SU-DHL-6 (cell line): ENCODE results near the gene COG2.

Experiments used
- H2AFZ ChIP-seq: fragments of 200-600 bp; sonication (generic); 2 replicates; pipeline ENCODE4 v1.6.1; 2014; ENCODE audit warnings: low read depth, mild to moderate bottlenecking, moderate library complexity, mixed read lengths, antibody characterized with exemption, low read length; ENCODE audit not compliant: severe bottlenecking
- H3F3A ChIP-seq: fragments of 200-600 bp; shearing (Covaris generic); 2 replicates; pipeline ENCODE4 v1.6.0; 2016; ENCODE audit warnings: antibody characterized with exemption, mild to moderate bottlenecking; ENCODE audit not compliant: insufficient read depth
- H3K27ac ChIP-seq: fragments of 200-600 bp; sonication (generic); 2 replicates; pipeline ENCODE4 v1.5.1; 2016; ENCODE audit warnings: low read depth, mild to moderate bottlenecking, low read length, moderate library complexity, mixed read lengths
- H3K27me3 ChIP-seq: fragments of 200-600 bp; sonication (generic), shearing (Covaris generic); 2 replicates; pipeline ENCODE4 v1.6.0; 2014; ENCODE audit warnings: mild to moderate bottlenecking, low read length
- H3K36me3 ChIP-seq: fragments of 200-600 bp; sonication (generic); 2 replicates; pipeline ENCODE4 v1.6.1; 2014; ENCODE audit warnings: mild to moderate bottlenecking, low read length, mixed read lengths
- H3K4me2 ChIP-seq: fragments of 300-600, 200-600 bp; shearing (Covaris generic), sonication (generic); 2 replicates; pipeline ENCODE4 v1.6.0; 2014; ENCODE audit warnings: low read length, low read depth, mild to moderate bottlenecking; ENCODE audit not compliant: poor library complexity, severe bottlenecking
- H3K4me3 ChIP-seq: fragments of 200-600 bp; sonication (generic); 2 replicates; pipeline ENCODE4 v1.5.1; 2014; ENCODE audit warnings: antibody characterized with exemption, low read length, mild to moderate bottlenecking, mixed read lengths; ENCODE audit not compliant: insufficient read depth, poor library complexity, severe bottlenecking
- H3K79me2 ChIP-seq: fragments of 200-600 bp; sonication (generic); 2 replicates; pipeline ENCODE4 v1.6.1; 2014; ENCODE audit warnings: mild to moderate bottlenecking, low read length, moderate library complexity; ENCODE audit not compliant: insufficient read depth
- H3K9ac ChIP-seq: fragments of 200-600 bp; sonication (generic); 2 replicates; pipeline ENCODE4 v1.7.0; 2014; ENCODE audit warnings: mild to moderate bottlenecking, low read length
- H3K9me2 ChIP-seq: fragments of 200-600 bp; sonication (generic); replicated peaks from 2 replicates; pipeline ENCODE4 v1.6.1; 2014; ENCODE audit warnings: low read length; ENCODE audit not compliant: insufficient read depth
- H3K9me3 ChIP-seq: fragments of 200-600 bp; sonication (generic); 2 replicates; pipeline ENCODE4 v1.6.1; 2014; ENCODE audit warnings: low read length, mixed read lengths; ENCODE audit not compliant: insufficient read depth
- H4K20me1 ChIP-seq: fragments of 200-600 bp; sonication (generic); 2 replicates; pipeline ENCODE4 v1.6.1; 2014; ENCODE audit warnings: low read depth, mild to moderate bottlenecking, antibody characterized with exemption, low read length, moderate library complexity, mixed read lengths
- CTCF ChIP-seq: fragments of 200-600 bp; sonication (generic); IDR thresholded peaks from one replicate; pipeline ENCODE4 v1.5.1; 2017; ENCODE audit warnings: antibody characterized with exemption, mild to moderate bottlenecking, low read length, moderate library complexity; ENCODE audit not compliant: insufficient read depth, poor library complexity, severe bottlenecking
- EZH2phosphoT487 ChIP-seq: fragments of 200-600 bp; sonication (generic), shearing (Covaris generic); conservative IDR thresholded peaks from 2 replicates; pipeline ENCODE4 v1.6.1; 2018; ENCODE audit warnings: mild to moderate bottlenecking, antibody characterized with exemption, low read length, moderate library complexity, mixed read lengths

Gene COG2

GRCh38 chr1:230658691-230659090 lies 16.4 kb downstream of the COG2 start:
- no peak overlapping the region for H3K4me2 ChIP-seq
- TF ChIP-seq CTCF = no peak
- TF ChIP-seq EZH2phosphoT487 = no peak

GRCh38 chr1:230661976-230662375 lies 19.7 kb downstream of the COG2 start:
- Histone ChIP-seq H3K27ac (no peak overlapping the region), H3K4me3 (no peak overlapping the region), H2AFZ (no peak overlapping the region), H3K36me3 (peaks cover 22% of the 10 kb centered on the region; the same call in 1 of the 2 replicates), H3K79me2 (peaks cover 5% of the 10 kb centered on the region; the same call in 1 of the 2 replicates), H3F3A (no peaks in the 10 kb centered on the region), H3K9me2 (no peaks in the 10 kb centered on the region), H3K4me2 (no peak overlapping the region), H3K9me3 (no peaks in the 10 kb centered on the region), H3K9ac (no peak overlapping the region), H3K27me3 (no peaks in the 10 kb centered on the region), H4K20me1 (no peaks in the 10 kb centered on the region)
- TF ChIP-seq CTCF (no peak), EZH2phosphoT487 (no peak)

More at GRCh38 chr1:230658691-230659090, 16.4 kb downstream of the COG2 start:
- H3K79me2 ChIP-seq = peaks cover 31% of the 10 kb centered on the region
- H3K27ac ChIP-seq = no peak overlapping the region
- H3K36me3 ChIP-seq = peaks cover 16% of the 10 kb centered on the region; the same call in 1 of the 2 replicates
- no peaks in the 10 kb centered on the region for H3F3A ChIP-seq
- no peak overlapping the region for H3K4me3 ChIP-seq
- H4K20me1 ChIP-seq = no peaks in the 10 kb centered on the region
- no peak overlapping the region for H3K9ac ChIP-seq
- H3K9me2 ChIP-seq = no peaks in the 10 kb centered on the region
- H3K27me3 ChIP-seq = no peaks in the 10 kb centered on the region
- no peaks in the 10 kb centered on the region for H3K9me3 ChIP-seq
- no peak overlapping the region for H2AFZ ChIP-seq

GRCh38 chr1:230668227-230668626 lies 25.9 kb downstream of the COG2 start:
- no peak overlapping the region for H3K9ac ChIP-seq
- no peak overlapping the region for H3K27ac ChIP-seq
- H3K36me3 ChIP-seq = peaks cover 17% of the 10 kb centered on the region; the same call in 1 of the 2 replicates
- no peaks in the 10 kb centered on the region for H3K9me2 ChIP-seq
- H3F3A ChIP-seq = no peaks in the 10 kb centered on the region
- H3K4me3 ChIP-seq = no peak overlapping the region
- H3K4me2 ChIP-seq = no peak overlapping the region
- H2AFZ ChIP-seq = no peak overlapping the region
- no peaks in the 10 kb centered on the region for H3K27me3 ChIP-seq
- H3K9me3 ChIP-seq = no peaks in the 10 kb centered on the region
- H3K79me2 ChIP-seq = no peaks in the 10 kb centered on the region
- no peaks in the 10 kb centered on the region for H4K20me1 ChIP-seq
- TF ChIP-seq EZH2phosphoT487 (no peak), CTCF (no peak)
